HG02884 (cell line): ENCODE results near the gene LCK.

Experiments
- ATAC-seq: cut with Tn5 transposase; IDR thresholded peaks from one replicate; pipeline ENCODE4 v1.9.1; 2021; ENCODE audit warnings: mild to moderate bottlenecking, moderate library complexity; ENCODE audit not compliant: unreplicated experiment

LCK gene

DNA sequence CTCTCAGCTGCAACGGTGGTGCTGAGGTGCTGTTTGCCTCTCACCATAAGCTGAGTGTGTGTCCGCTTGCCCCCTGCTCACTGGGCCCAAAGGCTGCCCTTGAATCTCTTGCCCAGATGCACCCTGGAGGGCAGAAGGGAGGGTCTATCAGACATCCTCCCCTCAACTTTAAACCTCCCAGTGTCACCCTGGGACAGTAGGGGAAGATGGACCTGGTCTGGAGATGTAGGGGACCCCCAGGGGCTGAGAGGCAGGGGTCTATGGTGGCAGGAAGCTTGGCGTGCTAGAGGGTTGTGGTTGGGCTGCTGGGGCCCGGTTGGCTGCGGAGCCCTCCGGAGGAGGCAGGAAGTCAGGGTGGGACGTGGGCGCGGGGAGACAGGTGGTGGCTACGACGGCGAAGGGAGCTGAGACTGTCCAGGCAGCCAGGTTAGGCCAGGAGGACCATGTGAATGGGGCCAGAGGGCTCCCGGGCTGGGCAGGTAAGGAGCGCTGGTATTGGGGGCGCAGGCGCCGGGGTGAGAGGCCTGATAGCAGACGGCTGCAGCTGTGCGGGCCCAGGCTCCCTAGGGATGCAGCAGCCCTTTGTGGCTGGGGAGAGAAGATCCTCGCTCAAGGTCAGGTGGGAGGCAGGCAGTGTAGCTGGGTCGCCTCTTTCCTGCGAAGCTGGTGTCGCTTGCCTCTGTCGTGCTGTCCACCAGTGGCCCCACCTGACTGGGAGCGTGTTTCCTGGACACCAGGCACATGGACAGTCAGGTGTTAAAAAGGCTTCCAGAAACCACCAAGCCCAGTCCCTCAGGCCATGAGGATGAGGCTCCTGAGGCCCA, at the start of gene LCK:
LCK (plus strand) TSS at position 373 of the 824 bp plus-strand sequence. CDS start 23,065 bp downstream, outside the sequence.
- no peak for ATAC-seq

DNA sequence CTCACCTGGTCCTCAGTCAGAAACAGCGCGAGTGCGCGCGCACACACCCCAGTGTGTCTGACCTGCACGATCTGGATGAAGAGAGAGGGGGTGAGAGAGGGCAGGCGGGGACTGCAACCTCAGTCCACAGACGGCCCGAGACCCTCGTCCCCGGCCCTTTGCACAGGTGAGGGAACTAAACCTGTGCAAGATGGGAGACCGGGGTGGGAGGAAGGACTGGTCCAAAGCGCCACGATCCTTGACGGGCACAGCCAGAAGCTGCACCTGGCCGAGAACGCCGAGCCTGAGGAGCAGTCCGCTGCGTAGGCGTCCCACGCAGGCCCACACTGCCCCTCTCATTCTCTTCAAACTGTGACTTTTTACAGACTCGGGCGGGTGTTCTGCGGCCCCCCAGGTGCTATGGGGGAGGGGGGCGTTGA, 46.1 kb upstream of the LCK start:
- ATAC-seq = no peak

DNA sequence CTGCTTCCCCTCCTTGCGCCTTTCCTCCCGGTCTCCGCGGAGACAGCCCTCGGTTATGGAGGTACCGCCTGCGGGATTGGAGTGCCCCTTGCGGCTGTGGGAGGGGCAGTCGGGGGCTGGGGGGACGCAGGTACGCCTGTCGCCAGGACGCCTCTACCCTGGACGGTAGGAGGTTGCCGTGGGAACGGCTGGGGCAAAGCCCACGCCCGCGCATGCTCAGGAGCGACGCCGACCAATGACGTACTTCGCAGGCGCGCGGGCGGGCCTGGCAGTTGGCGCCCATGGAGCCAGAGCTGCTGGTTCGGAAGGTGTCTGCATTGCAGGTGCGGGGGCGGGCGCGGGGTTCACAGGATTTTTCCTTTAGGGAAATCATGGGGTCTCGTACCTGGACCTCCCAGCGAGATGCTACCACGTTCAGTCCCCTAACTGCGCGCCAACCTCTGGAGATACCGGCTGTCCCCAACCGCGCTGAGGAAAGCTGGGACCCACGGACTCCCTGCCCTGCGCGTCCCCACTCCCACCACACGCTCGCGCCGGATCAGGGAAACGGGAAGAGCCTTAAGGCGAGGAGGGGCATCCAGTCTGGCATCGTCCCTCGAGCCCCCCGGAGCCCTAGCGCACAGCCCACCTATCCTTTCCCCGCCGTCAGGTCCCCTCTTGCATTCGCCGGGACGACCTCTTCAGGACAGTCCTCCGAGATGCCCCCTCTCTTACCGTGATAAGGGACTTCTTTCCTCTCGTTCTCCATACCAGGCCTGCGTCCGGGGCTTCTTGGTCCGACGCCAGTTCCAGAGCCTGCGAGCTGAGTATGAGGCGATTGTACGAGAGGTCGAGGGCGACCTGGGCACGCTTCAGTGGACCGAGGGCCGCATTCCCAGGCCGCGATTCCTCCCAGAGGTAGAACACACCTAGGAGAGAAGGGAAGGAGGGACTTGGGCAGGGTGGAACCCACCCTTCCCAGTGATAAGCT, 45.4 kb upstream of the LCK start, which contains the start of gene IQCC:
IQCC (plus strand) TSS at position 271 of the 970 bp plus-strand sequence; CDS start at position 282, 11 bp downstream.
- no peak for ATAC-seq

DNA sequence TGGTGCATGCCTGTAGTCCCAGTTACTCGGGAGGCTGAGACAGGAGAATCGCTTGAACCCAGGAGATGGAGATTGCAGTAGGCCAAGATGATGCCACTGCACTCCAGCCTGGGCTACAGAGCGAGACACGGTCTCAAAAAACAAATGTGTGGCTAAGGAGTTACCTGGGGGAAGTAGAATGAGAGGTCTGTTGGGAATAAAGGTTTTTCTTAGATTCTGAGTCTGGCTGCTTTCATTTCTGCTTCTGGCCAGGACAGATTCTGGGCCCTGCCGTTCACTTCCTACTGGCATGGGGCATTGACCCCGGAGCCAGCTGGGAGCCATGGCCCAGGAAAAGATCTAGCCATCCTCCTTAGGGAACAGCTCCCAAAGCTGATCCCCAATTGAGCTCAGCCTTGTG, 42.6 kb upstream of the LCK start:
- ATAC-seq = no peak

DNA sequence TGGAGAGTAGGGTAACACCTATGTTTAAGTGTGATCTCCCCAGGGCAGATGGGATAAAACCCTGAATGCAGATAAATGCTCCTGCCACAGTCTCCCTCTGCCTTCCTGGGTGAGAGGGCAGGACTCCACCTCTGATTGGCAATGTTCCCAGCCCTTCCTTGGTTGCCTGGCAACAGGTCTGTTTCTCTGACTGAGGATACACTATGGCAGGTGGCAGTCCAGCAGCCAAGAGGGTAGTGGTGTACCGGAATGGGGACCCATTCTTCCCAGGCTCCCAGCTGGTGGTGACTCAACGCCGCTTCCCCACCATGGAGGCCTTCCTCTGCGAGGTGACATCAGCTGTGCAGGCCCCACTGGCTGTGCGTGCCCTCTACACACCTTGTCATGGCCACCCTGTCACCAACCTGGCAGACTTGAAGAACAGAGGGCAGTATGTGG, 42.2 kb upstream of the LCK start, which contains the start of gene DCDC2B:
DCDC2B (plus strand) TSS at position 199 of the 438 bp plus-strand sequence; CDS start at position 204, 5 bp downstream.
- ATAC-seq = no peak

DNA sequence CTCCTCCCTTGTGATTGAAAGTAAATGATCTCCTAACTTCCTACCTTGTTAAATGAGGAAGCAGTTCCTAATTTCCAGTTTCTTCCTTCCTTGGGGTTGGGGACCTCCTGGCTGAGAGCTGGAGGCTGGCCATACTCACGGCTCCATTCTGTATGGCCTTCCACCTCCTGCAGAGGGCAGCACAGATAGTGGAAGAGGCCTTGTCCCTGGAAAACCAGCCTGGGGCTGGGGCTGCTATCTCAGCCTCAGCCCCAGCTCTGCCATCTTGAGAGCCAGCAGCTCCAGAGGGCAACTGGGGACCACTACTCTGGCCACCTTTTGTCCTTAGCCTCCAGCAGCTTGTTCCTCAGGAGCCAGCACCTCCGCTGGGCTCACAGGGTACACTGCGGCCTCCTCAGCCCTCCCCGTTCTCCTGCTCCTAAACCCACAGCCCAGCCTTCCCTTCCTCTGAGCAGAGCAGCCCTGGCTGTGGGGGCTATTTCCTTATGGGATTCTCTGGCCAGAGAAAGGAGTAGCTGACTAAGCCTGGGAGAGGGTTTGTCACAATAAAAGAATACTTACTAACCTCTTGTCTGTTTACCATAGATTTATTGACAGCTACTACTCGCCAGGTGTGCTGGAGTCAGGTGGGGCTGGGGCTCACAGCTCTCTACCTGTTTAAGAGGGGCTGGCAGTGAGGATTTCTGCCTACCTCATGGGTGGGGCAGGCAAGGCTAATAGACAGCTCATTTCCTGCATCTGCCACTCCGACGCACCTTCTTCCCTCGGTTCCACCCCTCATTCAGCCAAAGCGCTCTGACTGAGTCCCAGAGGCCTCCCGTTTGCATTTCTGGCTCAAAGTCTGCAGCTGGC, 35.2 kb upstream of the LCK start:
- ATAC-seq = no peak

DNA sequence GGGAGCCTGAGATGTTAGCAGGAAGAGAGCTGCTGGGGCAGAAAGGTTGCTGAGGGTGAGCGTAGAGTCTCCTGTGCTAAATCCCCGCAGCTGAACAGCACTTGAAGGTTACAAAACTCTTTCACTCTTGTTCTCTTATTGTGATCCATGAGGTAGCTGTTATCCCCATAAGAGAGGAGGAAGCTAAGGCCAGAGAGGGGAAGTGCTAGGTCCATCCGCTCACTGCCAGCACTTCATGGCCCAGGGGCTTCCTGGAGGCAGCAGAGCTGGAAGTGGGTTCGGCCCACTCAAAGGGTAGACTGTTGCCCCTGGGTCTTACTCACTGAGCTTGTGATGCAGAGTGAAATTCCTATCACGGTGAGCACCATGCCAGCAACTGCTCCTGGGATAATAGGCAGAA, 34.5 kb upstream of the LCK start:
- ATAC-seq = no peak

DNA sequence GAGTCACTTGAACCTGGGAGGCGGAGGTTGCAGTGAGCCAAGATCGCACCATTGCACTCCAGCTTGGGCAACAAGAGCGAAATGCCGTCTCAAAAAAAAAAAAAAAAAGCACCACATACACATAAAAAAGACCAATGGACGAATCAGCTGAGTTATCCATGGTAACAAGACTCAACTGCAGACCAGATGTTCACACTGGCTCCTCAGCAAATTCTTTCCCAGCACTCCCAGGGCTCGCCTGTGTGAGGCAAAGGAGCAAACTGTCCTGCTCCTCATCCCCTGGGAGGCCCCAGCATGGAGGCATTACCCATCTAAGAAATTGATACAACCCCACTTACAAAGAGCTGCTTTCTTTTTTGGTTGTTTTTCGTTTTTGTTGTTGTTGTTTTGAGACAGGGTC, 32.0 kb upstream of the LCK start:
- no peak for ATAC-seq

DNA sequence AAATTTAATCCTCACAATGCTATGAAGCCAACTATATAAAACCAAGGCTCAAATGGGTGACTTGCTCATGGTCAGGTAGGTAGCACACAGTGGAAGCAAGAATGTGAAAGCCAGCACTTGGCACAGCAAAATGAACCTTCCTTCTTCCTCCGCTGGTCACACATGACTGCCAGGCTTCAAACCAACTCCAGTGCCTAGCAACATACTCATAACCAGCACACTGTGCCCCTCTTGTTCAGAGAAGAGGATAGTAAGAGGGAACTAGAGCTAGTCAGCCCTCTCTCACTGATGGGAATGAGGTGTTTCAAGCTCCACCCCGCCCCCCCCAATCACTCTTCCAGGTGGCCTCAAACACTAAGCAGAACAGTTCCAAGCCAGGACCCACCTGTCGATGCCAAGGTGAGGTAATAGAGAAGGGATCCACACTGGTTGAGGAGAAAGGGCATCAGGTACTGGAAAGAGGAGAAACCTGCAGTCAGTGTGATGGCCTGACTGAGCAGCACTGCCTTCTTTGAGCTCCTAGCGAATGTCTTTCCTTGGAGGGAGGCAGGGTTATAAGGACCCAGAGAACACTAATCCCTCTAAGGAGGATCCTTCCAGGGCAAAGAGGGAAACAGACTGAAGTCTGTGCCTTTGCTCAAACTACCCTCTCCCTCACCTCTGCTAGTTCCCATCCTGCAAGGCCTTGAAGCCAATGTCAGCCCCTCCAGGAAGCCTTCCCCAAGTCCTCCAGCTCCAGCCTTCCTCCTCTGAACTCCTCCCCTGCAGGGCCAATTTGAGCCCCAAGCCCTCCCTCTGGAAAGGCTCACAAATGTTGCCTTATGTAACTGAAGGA, 30.1 kb upstream of the LCK start:
- ATAC-seq = no peak

DNA sequence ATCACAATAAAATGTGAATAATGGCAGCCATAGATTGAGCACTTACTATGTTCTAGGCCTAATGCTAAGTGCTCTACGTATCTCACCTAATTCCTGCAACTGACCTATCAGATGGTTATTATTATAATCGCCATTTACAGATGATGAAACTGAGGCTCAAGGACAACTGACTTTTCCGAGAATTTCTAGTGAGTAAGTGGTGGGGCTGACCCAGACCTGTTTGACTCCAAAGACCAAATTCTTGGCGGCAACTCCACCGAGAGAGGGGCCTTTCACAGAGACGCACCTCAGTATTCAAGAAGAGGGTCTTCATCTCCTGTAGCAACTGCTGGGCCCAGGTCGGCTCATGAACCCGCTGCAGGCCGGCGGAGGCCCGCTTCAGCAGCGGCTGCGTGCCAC, 29.5 kb upstream of the LCK start:
- no peak for ATAC-seq

DNA sequence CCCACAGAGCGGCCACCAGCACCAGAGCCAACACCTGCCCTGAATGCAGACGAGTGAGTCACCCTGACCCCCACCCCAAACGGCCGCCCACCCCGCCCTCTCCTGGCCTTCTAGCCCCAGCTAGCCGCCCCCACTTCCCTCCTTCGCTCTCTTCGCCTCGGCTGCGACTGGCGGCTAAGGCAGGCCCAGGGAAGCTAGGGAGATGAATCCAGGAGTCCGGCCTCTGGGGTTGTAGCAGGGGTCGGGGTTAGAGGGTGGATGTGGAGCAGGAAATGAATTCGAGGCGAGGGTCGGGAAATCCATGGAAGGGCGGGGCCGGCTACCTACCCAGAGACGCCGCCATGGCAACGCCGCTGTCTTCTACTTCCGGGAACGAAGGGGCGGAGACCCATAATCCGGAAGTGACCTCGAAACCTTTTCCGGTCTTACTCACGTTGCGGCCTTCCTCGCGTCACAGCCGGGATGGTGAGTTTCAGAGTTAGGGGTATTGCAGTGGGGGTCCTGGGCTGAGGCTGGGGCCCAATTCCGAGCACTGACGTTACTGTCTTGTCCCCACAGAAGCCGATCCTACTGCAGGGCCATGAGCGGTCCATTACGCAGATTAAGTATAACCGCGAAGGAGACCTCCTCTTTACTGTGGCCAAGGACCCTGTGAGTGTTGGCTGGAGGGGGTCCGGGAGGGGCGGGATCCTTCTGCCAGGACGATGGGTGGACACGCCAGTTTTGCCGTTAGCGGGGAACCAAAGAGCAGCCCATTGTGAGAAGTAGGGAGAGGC, 28.9 kb upstream of the LCK start, which contains the start of the genes EIF3I and TMEM234:
EIF3I (plus strand) TSS at position 428 of the 776 bp plus-strand sequence; CDS start at position 463, 35 bp downstream.
TMEM234 (minus strand) TSS at position 374 of the 776 bp plus-strand sequence; CDS start at position 343, 31 bp downstream.
- ATAC-seq = peak; percentile 92

DNA sequence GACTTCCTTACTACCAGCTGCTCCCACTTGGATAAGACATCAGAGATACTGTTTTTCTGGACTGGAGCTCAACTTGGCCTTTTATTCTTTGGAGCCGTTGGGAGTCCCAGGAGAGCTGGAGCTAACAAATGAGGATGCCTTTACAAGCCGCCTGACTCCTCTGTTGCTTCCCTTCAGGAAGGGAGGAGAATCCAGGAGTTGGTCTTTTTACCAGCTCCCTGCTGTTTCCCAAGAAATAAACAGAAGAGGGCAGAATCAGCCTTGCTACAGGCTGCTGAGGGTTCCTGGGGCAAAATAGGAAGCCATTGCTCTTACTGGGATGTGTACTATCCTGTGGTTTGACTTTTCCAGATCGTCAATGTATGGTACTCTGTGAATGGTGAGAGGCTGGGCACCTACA, 27.4 kb upstream of the LCK start:
- ATAC-seq = no peak

DNA sequence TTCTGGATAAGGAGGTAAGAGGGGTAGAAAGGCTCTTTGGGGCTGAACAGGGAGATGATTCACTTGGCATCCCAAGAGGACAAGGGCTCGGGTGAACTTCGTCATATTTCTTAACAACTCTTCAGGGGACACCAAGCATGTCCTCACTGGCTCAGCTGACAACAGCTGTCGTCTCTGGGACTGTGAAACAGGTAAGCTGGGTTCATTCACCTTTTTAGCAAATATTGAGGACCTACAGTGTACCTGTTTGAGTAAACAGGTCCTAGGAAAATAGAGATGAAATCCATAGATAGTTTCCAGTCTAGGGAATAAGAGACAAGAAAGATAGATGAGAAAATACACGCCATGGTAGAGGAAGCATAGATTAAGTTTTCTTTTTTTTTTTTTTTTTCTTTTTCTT, 26.8 kb upstream of the LCK start:
- ATAC-seq = no peak

DNA sequence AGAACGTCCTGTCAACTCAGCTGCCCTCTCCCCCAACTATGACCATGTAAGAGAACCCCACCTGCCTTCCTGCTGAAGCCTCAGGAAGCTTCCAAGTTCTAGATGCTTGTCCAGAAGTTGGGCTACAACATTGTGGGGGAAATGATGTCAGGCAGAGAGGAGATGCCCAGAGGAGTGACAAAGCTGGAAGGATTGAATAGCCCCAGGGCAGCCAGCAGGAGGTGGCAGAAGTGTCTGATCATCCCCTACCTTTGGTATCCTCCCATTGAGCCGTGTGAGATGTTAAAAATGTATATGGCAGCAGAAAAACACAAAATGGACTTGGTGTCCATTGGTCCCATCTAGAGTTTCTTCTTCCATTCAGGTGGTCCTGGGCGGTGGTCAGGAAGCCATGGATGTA, 22.3 kb upstream of the LCK start:
- ATAC-seq = no peak

DNA sequence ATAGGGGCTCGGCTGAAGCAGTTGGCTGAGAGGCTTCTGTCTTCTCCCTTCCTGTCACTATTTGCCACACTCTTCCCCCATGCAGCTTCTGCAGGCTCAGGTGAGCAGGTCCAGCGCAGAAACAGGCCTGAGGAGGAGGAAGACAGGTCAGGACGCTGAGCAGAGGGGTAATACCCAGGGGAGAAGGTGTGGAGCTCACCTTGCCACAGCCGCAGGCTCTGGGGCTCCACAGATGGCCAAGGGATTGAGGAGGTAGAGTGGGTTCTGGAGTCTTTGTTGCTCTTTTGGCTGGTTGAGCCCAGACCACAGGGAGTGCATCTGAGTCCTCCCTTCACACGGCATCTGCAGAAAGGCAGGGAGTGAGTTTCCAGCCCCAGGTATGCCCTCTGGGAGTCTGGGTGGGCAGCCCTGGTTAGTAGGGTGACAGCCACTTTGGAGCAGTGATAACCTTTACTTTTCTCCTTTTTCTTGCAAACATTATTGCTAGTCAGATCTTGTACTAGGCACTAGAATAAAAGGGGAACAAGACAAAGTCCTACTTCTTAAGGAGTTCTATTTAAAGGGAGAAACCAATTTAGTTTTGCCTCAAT, 19.1 kb upstream of the LCK start:
- no peak for ATAC-seq

DNA sequence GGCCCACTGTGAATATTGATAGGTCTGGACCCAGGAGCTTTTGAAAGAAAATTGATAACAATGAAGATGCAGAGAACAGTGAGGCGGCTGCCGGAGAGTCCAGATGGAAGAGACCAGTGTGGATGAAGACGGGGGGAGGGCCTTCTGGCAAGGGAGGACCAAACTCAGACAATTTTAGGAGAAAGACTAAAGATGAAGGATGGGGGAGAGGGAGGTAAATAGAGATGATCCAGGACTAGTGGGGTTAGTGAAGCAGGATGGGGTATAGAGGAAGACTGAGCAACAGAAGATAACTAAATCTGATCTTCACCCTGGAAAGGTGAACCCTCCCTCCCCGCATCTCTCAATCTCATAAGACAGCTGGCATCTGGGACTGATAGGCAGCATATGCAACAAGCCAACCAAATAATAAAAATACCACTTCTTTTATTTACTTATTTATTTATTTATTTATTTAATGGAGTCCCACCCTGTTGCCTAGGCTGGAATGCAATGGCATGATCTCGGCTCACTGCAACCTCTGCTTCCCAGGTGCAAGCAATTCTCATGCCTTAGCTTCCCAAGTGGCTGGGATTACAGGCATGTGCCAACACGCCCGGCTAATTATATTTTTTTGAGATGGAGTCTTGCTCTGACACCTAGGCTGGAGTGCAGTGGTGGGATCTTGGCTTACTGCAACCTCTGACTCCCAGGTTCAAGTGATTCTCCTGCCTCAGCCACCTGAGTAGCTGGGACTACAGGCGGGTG, 18.3 kb upstream of the LCK start:
- no peak for ATAC-seq

DNA sequence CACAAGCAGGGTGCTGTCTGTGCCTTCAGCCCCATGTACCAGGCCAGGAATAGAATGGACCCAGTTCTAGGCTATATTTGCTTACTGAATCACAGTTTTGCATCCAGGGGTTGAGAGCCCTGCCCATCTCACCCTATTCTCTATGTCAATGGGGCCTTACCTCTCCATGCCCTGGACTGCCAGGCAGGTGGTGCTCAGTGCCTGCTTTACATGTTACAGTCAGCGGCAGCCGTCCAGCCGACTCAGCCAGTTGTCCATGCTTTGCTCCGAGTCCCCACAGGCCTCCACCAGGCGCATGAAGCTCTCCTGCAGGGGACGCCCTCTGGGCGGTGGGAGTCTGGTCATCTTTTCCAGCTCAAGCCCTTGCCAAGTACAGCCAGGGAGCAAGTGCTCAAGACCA, 16.3 kb upstream of the LCK start:
- ATAC-seq = no peak

DNA sequence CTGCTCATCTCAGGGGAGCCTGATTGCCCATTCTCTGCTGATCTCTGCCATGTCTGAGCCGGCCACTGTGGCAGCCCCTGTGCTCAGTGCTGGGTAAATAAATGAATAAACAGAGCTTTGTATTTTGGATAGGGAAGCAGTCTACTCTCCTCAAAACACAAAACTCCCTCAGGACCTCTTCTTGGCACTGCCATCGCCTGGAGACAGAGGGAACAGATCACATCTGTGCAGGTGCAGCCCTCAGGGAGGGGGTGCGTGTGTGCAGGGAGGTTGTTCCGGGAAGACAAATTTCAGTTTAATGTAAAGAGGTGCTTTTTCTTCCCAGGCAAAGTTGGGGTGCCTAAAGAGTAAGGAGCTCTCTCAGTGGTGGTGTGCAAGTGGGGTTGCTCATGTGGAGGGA, 11.7 kb upstream of the LCK start:
- ATAC-seq = no peak
